ENCODE results near the gene DNAAF1.
"Not testable (repeated sequence)": the region's sequence is repeated elsewhere in the genome, so short reads cannot be mapped to it uniquely, and the experiment has no call there.

DNAAF1 gene

DNA sequence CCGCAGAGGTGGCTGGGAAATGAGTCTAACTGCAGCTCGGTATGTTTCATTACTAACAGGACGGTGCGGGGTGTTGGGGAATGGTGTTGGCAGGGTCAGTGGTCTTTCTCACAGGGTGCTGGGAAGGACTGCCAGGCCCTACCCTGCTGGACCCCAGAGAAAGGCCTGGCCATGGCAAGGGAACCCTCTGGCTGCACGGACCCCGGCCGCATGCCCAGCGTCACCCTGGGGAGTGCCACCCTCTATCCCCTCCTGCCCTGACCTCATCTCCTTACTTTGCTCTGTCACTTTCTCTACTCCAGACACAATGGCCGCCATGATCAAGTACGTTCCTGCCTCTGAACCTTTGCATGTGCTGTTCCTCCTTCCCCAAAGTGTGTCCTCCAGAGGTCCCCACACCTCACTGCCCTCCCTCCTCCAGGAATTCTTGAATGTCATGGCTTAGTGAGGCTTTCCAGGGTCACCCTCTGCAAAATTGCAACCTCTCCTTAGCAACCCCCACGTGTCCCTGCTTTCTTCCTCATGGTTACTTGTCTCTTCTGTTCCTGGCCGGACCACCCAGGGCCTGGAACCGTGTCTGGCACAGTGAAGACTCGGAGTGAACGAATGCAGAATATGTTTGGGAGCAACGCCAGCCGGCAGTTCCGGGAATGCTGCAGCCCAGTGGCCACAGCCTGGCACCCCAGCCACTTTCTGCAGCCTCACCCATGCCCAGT, 61.0 kb downstream of the DNAAF1 start:
- Mint-ChIP-seq H3K9me3 (no peaks in the 10 kb centered on the region), H3K4me3 (no peak overlapping the region), H3K4me1 (no peaks in the 10 kb centered on the region), H3K36me3 (no peaks in the 10 kb centered on the region), H3K27ac (no peak overlapping the region), H3K27me3 (no peaks in the 10 kb centered on the region)
- CTCF ChIA-PET = no interaction called here
- DNase-seq = no peak

GRCh38 chr16:84207251-84207650, 62.1 kb downstream of the DNAAF1 start:
- CTCF ChIA-PET = no interaction called here
- no peak overlapping the region for H3K27ac Mint-ChIP-seq
- no peak for DNase-seq
- no peaks in the 10 kb centered on the region for H3K27me3 Mint-ChIP-seq
- no peaks in the 10 kb centered on the region for H3K9me3 Mint-ChIP-seq
- H3K36me3 Mint-ChIP-seq = no peaks in the 10 kb centered on the region
- H3K4me1 Mint-ChIP-seq = no peaks in the 10 kb centered on the region
- H3K4me3 Mint-ChIP-seq = no peak overlapping the region

- H3K27me3 Mint-ChIP-seq = no peaks in the 10 kb centered on the region
- H3K4me3 Mint-ChIP-seq = no peak overlapping the region
- H3K36me3 Mint-ChIP-seq = no peaks in the 10 kb centered on the region
- CTCF ChIA-PET = interaction anchor here (1.3 kb wide), 1 partner anchor 21 kb away, joined by 3 read pairs; the partner anchor contains the start of gene TAF1C
- no peaks in the 10 kb centered on the region for H3K4me1 Mint-ChIP-seq
- H3K9me3 Mint-ChIP-seq = no peaks in the 10 kb centered on the region
- DNase-seq = no peak
- no peak overlapping the region for H3K27ac Mint-ChIP-seq
Observed at GRCh38 chr16:84207879-84208278, 62.8 kb downstream of the DNAAF1 start.

- DNase-seq = no peak
- Mint-ChIP-seq H3K9me3 (no peaks in the 10 kb centered on the region), H3K27ac (no peak overlapping the region), H3K36me3 (no peaks in the 10 kb centered on the region), H3K4me3 (no peak overlapping the region), H3K27me3 (no peaks in the 10 kb centered on the region), H3K4me1 (no peaks in the 10 kb centered on the region)
- CTCF ChIA-PET = no interaction called here
Observed at GRCh38 chr16:84209989-84210388, 64.9 kb downstream of the DNAAF1 start.

DNA sequence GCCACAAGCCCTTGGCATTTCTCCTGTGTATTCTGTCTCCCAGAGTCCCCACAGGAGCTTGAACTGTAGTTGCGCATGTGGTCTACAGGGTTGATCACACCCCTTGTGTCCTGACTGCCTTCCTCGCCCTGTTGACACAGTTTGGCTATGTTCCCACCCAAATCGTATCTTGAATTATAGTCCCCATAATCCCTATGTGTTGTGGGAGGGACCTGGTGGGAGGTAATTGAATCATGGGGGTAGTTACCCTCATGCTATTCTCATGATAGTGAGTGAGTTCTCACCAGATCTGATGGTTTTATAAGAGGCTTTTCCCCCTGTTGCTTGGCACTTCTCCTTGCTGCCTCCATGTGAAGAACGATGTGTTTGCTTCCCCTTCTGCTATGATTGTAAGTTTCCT, 67.0 kb downstream of the DNAAF1 start:
- H3K27me3 Mint-ChIP-seq = no peaks in the 10 kb centered on the region
- DNase-seq = no peak
- no peaks in the 10 kb centered on the region for H3K9me3 Mint-ChIP-seq
- no peak overlapping the region for H3K27ac Mint-ChIP-seq
- no peaks in the 10 kb centered on the region for H3K4me1 Mint-ChIP-seq
- CTCF ChIA-PET = no interaction called here
- no peak overlapping the region for H3K4me3 Mint-ChIP-seq
- H3K36me3 Mint-ChIP-seq = no peaks in the 10 kb centered on the region

GRCh38 chr16:84212631-84213030, 67.5 kb downstream of the DNAAF1 start:
- Mint-ChIP-seq H3K27ac (no peak overlapping the region), H3K4me1 (no peaks in the 10 kb centered on the region), H3K4me3 (no peak overlapping the region), H3K36me3 (no peaks in the 10 kb centered on the region), H3K9me3 (no peaks in the 10 kb centered on the region), H3K27me3 (no peaks in the 10 kb centered on the region)
- CTCF ChIA-PET = no interaction called here
- no peak for DNase-seq

GRCh38 chr16:84214451-84215066, 69.5 kb downstream of the DNAAF1 start:
- Mint-ChIP-seq H3K9me3 (no peaks in the 10 kb centered on the region), H3K4me3 (no peak overlapping the region), H3K36me3 (no peaks in the 10 kb centered on the region), H3K4me1 (no peaks in the 10 kb centered on the region), H3K27ac (no peak overlapping the region), H3K27me3 (no peaks in the 10 kb centered on the region)
- CTCF ChIA-PET = interaction anchor here (1.0 to 1.2 kb wide), 3 partner anchors 11 to 39 kb away, joined by 3 to 4 read pairs (median 3); partner anchors contain the start of gene TAF1C
- DNase-seq = no peak

DNA sequence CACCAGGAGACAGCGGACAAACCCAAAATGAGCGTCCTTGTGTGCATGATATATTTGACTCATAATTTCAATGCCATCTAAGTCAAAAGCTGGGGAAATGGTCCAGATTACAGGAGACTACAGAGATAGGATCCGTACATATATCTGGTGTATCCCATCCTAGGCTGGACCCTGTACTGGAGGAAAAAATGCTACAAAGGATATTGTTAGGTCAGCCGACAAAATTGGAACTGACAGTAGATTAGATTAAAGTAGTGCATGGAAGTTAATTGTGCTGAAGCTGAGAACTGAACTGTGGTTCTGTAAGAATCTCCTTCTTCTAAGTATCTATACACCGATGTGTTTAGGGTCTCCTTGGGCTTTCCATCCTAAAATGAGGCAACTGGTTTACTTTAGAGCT, 70.4 kb downstream of the DNAAF1 start:
- DNase-seq = no peak
- Mint-ChIP-seq H3K27me3 (no peaks in the 10 kb centered on the region), H3K9me3 (no peaks in the 10 kb centered on the region)

GRCh38 chr16:84216144-84216543, 71.0 kb downstream of the DNAAF1 start:
- DNase-seq, H3K9me3 Mint-ChIP-seq, CTCF ChIA-PET, H3K4me1 Mint-ChIP-seq, H3K36me3 Mint-ChIP-seq, H3K27me3 Mint-ChIP-seq, H3K4me3 Mint-ChIP-seq, H3K27ac Mint-ChIP-seq: not testable (repeated sequence)

More for the DNA sequence above, 70.4 kb downstream of the DNAAF1 start:
- Mint-ChIP-seq H3K27ac (no peak overlapping the region), H3K4me1 (no peaks in the 10 kb centered on the region), H3K36me3 (no peaks in the 10 kb centered on the region), H3K4me3 (no peak overlapping the region)
- CTCF ChIA-PET = interaction anchor here (0.6 kb wide), 1 partner anchor 75 kb away, joined by 3 read pairs; no protein-coding TSS in a partner anchor

GRCh38 chr16:84218176-84218823, 73.2 kb downstream of the DNAAF1 start:
- CTCF ChIA-PET = no interaction called here
- Mint-ChIP-seq H3K36me3 (no peaks in the 10 kb centered on the region), H3K4me3 (no peak overlapping the region), H3K9me3 (no peaks in the 10 kb centered on the region), H3K4me1 (no peaks in the 10 kb centered on the region), H3K27me3 (peaks cover 6% of the 10 kb centered on the region), H3K27ac (no peak overlapping the region)
- no peak for DNase-seq

- Mint-ChIP-seq H3K4me1 (no peaks in the 10 kb centered on the region), H3K36me3 (no peaks in the 10 kb centered on the region), H3K9me3 (no peaks in the 10 kb centered on the region), H3K27me3 (peaks cover 6% of the 10 kb centered on the region), H3K4me3 (no peak overlapping the region), H3K27ac (no peak overlapping the region)
- DNase-seq = no peak
- CTCF ChIA-PET = no interaction called here
Observed at GRCh38 chr16:84218956-84219355, 73.8 kb downstream of the DNAAF1 start.

- Mint-ChIP-seq H3K4me1 (no peaks in the 10 kb centered on the region), H3K36me3 (no peaks in the 10 kb centered on the region), H3K27me3 (peaks cover 7% of the 10 kb centered on the region), H3K27ac (no peak overlapping the region), H3K4me3 (no peak overlapping the region), H3K9me3 (no peaks in the 10 kb centered on the region)
- CTCF ChIA-PET = no interaction called here
- no peak for DNase-seq
Observed at GRCh38 chr16:84220851-84221250, 75.7 kb downstream of the DNAAF1 start.

- H3K27me3 Mint-ChIP-seq = peaks cover 15% of the 10 kb centered on the region
- DNase-seq = no peak
- H3K4me3 Mint-ChIP-seq = no peak overlapping the region
- no peaks in the 10 kb centered on the region for H3K36me3 Mint-ChIP-seq
- no peak overlapping the region for H3K27ac Mint-ChIP-seq
- CTCF ChIA-PET = no interaction called here
- no peaks in the 10 kb centered on the region for H3K4me1 Mint-ChIP-seq
- H3K9me3 Mint-ChIP-seq = no peaks in the 10 kb centered on the region
Observed at GRCh38 chr16:84223456-84223855, 78.3 kb downstream of the DNAAF1 start.

- no peaks in the 10 kb centered on the region for H3K9me3 Mint-ChIP-seq
- no peak for DNase-seq
- no peaks in the 10 kb centered on the region for H3K36me3 Mint-ChIP-seq
- H3K27me3 Mint-ChIP-seq = peaks cover 22% of the 10 kb centered on the region
- H3K4me3 Mint-ChIP-seq = no peak overlapping the region
- no peaks in the 10 kb centered on the region for H3K4me1 Mint-ChIP-seq
- CTCF ChIA-PET = no interaction called here
- no peak overlapping the region for H3K27ac Mint-ChIP-seq
Observed at GRCh38 chr16:84224554-84224953, 79.4 kb downstream of the DNAAF1 start.

- peaks cover 22% of the 10 kb centered on the region for H3K27me3 Mint-ChIP-seq
Observed at GRCh38 chr16:84225126-84225525, 80.0 kb downstream of the DNAAF1 start.

More at GRCh38 chr16:84225126-84225525, 80.0 kb downstream of the DNAAF1 start:
- H3K9me3 Mint-ChIP-seq = no peaks in the 10 kb centered on the region
- no peak for DNase-seq
- no peak overlapping the region for H3K4me3 Mint-ChIP-seq
- CTCF ChIA-PET = no interaction called here
- no peaks in the 10 kb centered on the region for H3K36me3 Mint-ChIP-seq
- no peaks in the 10 kb centered on the region for H3K4me1 Mint-ChIP-seq
- no peak overlapping the region for H3K27ac Mint-ChIP-seq
